Aorta (tissue), 5 donors: ENCODE measurements around the gene OCEL1. TPM values are rescaled to one million over a fixed set of nuclear protein-coding genes. Genes with fewer than 3 reads are reported as not detected.

Experiments
- ATAC-seq: fragments of 200-7000 bp; cut with Tn5 transposase; one replicate; pipeline ENCODE4 v1.9.1; 2022; ENCODE audit warnings: moderate library complexity; ENCODE audit not compliant: low FRiP score
- DNase-seq, 2 donors: peaks; one replicate each; pipeline ENCODE4 v3.0.0-alpha.2; 2020
- H3K27ac ChIP-seq, 2 donors: one replicate each; pipeline ENCODE4 v1.5.1; 2013; ENCODE audit warnings: low read length in 2 of 2, mild to moderate bottlenecking in 2 of 2, moderate library complexity in 2 of 2, control low read depth in 1 of 2, inconsistent platforms in 1 of 2, low read depth in 1 of 2
- H3K27me3 ChIP-seq, 2 donors: one replicate each; pipeline ENCODE4 v1.6.1; 2013; ENCODE audit warnings: control low read depth in 1 of 2, low read length in 1 of 2, mild to moderate bottlenecking in 1 of 2, moderate library complexity in 1 of 2; ENCODE audit not compliant: insufficient read depth in 2 of 2, control insufficient read depth in 1 of 2
- H3K36me3 ChIP-seq, 2 donors: one replicate each; pipeline ENCODE4 v1.6.1; 2013; ENCODE audit warnings: control low read depth in 1 of 2, low read length in 1 of 2, mild to moderate bottlenecking in 1 of 2; ENCODE audit not compliant: insufficient read depth in 2 of 2, control insufficient read depth in 1 of 2
- H3K4me1 ChIP-seq, 2 donors: one replicate each; pipeline ENCODE4 v1.6.1; 2013; ENCODE audit warnings: low read length in 2 of 2, control low read depth in 1 of 2, mild to moderate bottlenecking in 1 of 2, moderate library complexity in 1 of 2; ENCODE audit not compliant: insufficient read depth in 2 of 2, control insufficient read depth in 1 of 2
- H3K4me3 ChIP-seq, 2 donors: one replicate each; pipeline ENCODE4 v1.5.1; 2013; ENCODE audit warnings: low read length in 2 of 2, control low read depth in 1 of 2, mild to moderate bottlenecking in 1 of 2
- H3K9me3 ChIP-seq: one replicate; pipeline ENCODE4 v1.6.1; 2013; ENCODE audit warnings: mild to moderate bottlenecking, low read length; ENCODE audit not compliant: control insufficient read depth
- WGBS, 2 donors: extraction: QIAGEN DNeasy Blood & Tissue Kit; methylation state at CpG; one replicate each; pipeline ENCODE4 v1.1.7; 2013; 5-methylcytosine and 5-hydroxymethylcytosine counted together
- intact Hi-C, 2 donors: fragments of 100-400 bp; cut with DNase I; formaldehyde crosslinking; loops; one replicate each; pipeline versions ENCODE4 v1.14.2 to v1.15.0; 2022
- polyA plus RNA-seq, 2 donors: library from polyadenylated mRNA; stranded (reverse); fragments of 200-250 nt; gene quantifications; one replicate each; pipeline ENCODE4 v1.2.3, GENCODE V29; 2013
- total RNA-seq, 2 donors: library from RNA; stranded (reverse); fragmentation: NEBNext Ultra II Directional; extraction: Animal tissue kit (Norgen Biotek cat#: 25700); gene quantifications; one replicate each; pipeline ENCODE4 v1.2.1, GENCODE V29; 2021
- donor health status: healthy with polysubstance abuse.
- donor health status: Bipolar disorder and iron deficiency.
- donor health status: DM: no; HTN: no; CAD: no.
- donor health status: DM: no; HTN: no; CAD: no.
- donor health status: DM: yes; HTN: yes; CAD: no.

OCEL1 gene
- total and polyA plus RNA-seq, 4 donors: 10.2 to 26.2 (median 24.6) TPM

- H3K27ac ChIP-seq: peak overlapping the region in 1 of 2 donors; percentile 14
- no peaks in the 10 kb centered on the region for H3K9me3 ChIP-seq
- no peak overlapping the region for H3K4me3 ChIP-seq
- DNase-seq: no peak
- no peaks in the 10 kb centered on the region for H3K36me3 ChIP-seq
- no peaks in the 10 kb centered on the region for H3K4me1 ChIP-seq
- intact Hi-C loops: no loop called here
- ATAC-seq: no peak
- whole genome bisulfite sequencing, 2 donors: 62 to 63% methylated on average over 8 of the region's 8 CpGs
- H3K27me3 ChIP-seq: no peaks in the 10 kb centered on the region
Observed at GRCh38 chr19:17242431-17243208, 16.6 kb downstream of the OCEL1 start.

- ATAC-seq (no peak), DNase-seq (no peak)
- H3K36me3 ChIP-seq: no peaks in the 10 kb centered on the region
- no peaks in the 10 kb centered on the region for H3K4me1 ChIP-seq
- H3K27me3 ChIP-seq: no peaks in the 10 kb centered on the region
- 20 to 23% methylated on average over 8 of the region's 8 CpGs for WGBS, 2 donors
- H3K9me3 ChIP-seq: no peaks in the 10 kb centered on the region
- intact Hi-C loops: no loop called here
- H3K4me3 ChIP-seq: peak overlapping the region; percentile 76 to 86
- H3K27ac ChIP-seq: peak overlapping the region in 1 of 2 donors; percentile 0
Observed at GRCh38 chr19:17243211-17243829, 17.3 kb downstream of the OCEL1 start.

- H3K27me3 ChIP-seq: no peaks in the 10 kb centered on the region
- peak overlapping the region in 1 of 2 donors; percentile 0 for H3K27ac ChIP-seq
- peak overlapping the region; percentile 76 to 86 for H3K4me3 ChIP-seq
- H3K9me3 ChIP-seq: no peaks in the 10 kb centered on the region
- intact Hi-C loops: no loop called here
- WGBS, 2 donors: 1 to 4% methylated on average over 52 of the region's 52 CpGs
- H3K4me1 ChIP-seq: no peaks in the 10 kb centered on the region
- no peaks in the 10 kb centered on the region for H3K36me3 ChIP-seq
- DNase-seq: peak; percentile 78 to 88
- peak; percentile 30 for ATAC-seq
Observed at GRCh38 chr19:17243830-17244617, 18.0 kb downstream of the OCEL1 start.

DNA sequence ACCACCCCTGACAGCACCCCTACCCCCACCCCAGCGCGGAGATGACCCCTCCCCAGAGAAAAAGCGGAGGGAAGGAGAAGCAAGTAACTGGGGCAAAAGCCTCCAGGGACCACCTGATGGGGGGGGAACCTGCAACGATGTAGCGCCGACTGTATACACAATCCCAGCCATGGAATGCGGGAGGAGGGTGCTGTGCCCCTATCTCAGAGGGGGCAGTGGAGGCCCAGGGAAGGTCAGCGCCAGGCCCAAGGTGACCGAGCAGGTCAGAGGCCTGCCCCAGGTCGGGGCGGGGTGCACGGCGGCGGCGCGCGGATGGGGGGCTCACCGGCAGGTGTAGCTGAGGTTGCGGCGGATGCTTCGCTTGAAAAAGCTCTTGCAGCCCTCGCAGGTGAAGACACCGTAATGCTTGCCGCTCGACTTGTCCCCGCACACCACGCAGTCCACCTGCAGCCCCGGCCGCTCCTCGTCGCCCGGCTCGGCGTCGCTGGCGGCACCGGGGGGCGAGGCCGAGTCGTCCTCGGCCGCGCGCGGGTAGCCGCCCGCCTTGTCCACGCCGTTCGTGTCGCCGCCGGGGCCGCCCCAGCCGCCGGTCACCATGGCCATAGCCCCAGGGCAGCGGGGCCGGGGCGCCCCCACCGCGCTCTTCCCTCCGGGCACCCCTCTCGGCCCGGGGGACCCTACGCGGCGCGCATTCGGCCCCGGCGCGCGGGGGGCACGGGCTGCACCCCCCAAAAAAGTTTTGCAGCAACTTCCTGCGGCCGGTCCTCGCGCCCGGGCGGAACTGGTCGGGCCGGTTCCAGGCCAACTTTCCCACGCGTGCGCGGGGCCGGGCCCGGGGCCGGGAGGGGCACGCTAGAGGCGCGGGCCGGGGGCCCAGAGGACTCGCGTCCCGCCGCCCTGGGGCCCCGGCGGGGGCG is 18.9 kb downstream of the OCEL1 start:
- 1% methylated on average over 66 to 100 of the region's 100 CpGs for WGBS, 2 donors
- no peaks in the 10 kb centered on the region for H3K9me3 ChIP-seq
- peak overlapping the region in 1 of 2 donors; percentile 11 for H3K27ac ChIP-seq
- no peaks in the 10 kb centered on the region for H3K27me3 ChIP-seq
- H3K4me1 ChIP-seq: no peaks in the 10 kb centered on the region
- intact Hi-C loops: no loop called here
- H3K36me3 ChIP-seq: no peaks in the 10 kb centered on the region
- DNase-seq (peak in 1 of 2 donors; percentile 64), ATAC-seq (no peak)
- H3K4me3 ChIP-seq: peak overlapping the region; percentile 76 to 86

DNA sequence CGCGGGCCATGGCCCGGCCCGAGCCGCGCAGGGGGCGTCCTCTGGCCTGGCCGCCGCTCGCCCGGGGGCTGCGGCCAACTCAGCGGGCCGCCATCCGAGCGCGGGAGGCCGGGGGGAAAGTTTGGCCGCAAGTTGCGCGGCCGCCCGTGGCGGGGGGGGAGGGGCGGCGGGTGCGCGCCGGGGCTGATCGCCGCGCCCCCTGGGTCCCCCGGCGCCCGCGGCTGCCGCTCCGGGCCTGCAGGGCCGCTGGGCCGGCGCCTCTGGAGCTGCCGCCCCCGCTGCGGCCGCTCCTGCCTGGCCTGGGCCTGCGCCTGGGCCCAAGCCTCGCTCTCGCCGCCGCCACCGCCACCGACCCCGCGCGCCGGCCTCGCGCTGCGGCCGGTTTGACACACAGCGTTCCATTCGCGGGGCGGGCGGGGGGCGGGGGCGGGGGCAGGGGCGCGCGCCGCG is 19.5 kb downstream of the OCEL1 start, which contains the start of gene NR2F6:
NR2F6 (minus strand) TSS at position 385 of the 450 bp plus-strand sequence. CDS start 699 bp downstream, outside the sequence.
- ATAC-seq (no peak), DNase-seq (no peak)
- Histone ChIP-seq H3K27ac (peak within 1 kb of the TSS in 1 of 2 donors; percentile 11), H3K9me3 (no peaks in the 10 kb centered on the region), H3K27me3 (no peaks in the 10 kb centered on the region), H3K4me3 (peak within 1 kb of the TSS; percentile 76 to 86), H3K4me1 (no peaks in the 10 kb centered on the region), H3K36me3 (no peaks in the 10 kb centered on the region)
- intact Hi-C loops: no loop called here
- 1% methylated on average over 14 to 72 of the region's 72 CpGs for WGBS, 2 donors

GRCh38 chr19:17246681-17247425 is 20.8 kb downstream of the OCEL1 start:
- Histone ChIP-seq H3K36me3 (no peaks in the 10 kb centered on the region), H3K27me3 (no peaks in the 10 kb centered on the region), H3K4me1 (no peaks in the 10 kb centered on the region), H3K4me3 (no peak overlapping the region), H3K27ac (no peak overlapping the region), H3K9me3 (no peaks in the 10 kb centered on the region)
- peak; percentile 26 for ATAC-seq
- intact Hi-C loops: no loop called here
- 23 to 28% methylated on average over 19 to 21 of the region's 21 CpGs for WGBS, 2 donors
- no peak for DNase-seq

DNA sequence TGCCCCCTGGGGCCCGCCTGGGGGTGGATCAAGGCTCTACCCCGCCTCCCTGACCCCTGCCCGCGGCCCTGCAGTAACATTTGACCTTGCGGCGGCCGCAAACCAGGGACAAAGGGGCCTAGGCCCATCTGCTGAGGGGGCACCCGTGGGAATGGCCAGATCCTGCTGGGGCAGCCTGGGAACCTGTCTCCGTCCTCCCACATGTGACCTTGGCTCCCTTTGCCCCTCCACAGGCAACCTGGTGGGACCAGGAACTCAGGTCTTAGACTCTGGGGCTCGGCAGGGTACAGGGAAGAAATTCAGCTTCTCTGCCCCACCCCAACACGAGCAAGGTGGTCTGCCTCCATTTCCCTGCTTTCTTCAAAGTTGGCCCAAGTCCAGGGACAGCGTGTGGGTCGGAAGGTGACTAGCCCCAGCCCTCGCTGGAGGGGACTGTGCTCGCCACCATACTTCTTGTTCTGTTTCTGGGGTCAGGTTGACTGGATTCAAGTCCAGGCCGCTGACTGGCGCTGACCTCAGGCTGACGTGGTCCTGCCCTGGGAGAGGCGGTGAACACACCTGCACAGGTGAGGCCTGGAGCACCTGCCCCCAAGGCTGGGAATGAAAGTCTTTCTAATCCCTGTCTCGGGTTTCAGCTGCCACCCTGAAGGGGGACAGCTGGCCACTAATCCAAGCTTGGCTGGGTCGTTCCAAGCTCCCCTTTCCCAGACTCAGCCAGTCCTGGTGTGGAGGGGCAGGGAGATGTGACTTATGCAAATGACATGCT is 22.2 kb downstream of the OCEL1 start:
- intact Hi-C loops: no loop called here
- no peaks in the 10 kb centered on the region for H3K27me3 ChIP-seq
- H3K9me3 ChIP-seq: no peaks in the 10 kb centered on the region
- DNase-seq: no peak
- 79% methylated on average over 20 to 21 of the region's 21 CpGs for WGBS, 2 donors
- H3K4me3 ChIP-seq: no peak overlapping the region
- no peak overlapping the region for H3K27ac ChIP-seq
- ATAC-seq: no peak
- no peaks in the 10 kb centered on the region for H3K36me3 ChIP-seq
- no peaks in the 10 kb centered on the region for H3K4me1 ChIP-seq
